ENCODE results near the gene MED1. TPM values are rescaled to one million over a fixed set of nuclear protein-coding genes. Genes with fewer than 3 reads are reported as not detected.
A peak's percentile ranks its signal among the peaks of the same experiment; 100 is the strongest.
"Not testable (repeated sequence)": the region's sequence is repeated elsewhere in the genome, so short reads cannot be mapped to it uniquely, and the experiment has no call there.

The MED1 gene, protein sequence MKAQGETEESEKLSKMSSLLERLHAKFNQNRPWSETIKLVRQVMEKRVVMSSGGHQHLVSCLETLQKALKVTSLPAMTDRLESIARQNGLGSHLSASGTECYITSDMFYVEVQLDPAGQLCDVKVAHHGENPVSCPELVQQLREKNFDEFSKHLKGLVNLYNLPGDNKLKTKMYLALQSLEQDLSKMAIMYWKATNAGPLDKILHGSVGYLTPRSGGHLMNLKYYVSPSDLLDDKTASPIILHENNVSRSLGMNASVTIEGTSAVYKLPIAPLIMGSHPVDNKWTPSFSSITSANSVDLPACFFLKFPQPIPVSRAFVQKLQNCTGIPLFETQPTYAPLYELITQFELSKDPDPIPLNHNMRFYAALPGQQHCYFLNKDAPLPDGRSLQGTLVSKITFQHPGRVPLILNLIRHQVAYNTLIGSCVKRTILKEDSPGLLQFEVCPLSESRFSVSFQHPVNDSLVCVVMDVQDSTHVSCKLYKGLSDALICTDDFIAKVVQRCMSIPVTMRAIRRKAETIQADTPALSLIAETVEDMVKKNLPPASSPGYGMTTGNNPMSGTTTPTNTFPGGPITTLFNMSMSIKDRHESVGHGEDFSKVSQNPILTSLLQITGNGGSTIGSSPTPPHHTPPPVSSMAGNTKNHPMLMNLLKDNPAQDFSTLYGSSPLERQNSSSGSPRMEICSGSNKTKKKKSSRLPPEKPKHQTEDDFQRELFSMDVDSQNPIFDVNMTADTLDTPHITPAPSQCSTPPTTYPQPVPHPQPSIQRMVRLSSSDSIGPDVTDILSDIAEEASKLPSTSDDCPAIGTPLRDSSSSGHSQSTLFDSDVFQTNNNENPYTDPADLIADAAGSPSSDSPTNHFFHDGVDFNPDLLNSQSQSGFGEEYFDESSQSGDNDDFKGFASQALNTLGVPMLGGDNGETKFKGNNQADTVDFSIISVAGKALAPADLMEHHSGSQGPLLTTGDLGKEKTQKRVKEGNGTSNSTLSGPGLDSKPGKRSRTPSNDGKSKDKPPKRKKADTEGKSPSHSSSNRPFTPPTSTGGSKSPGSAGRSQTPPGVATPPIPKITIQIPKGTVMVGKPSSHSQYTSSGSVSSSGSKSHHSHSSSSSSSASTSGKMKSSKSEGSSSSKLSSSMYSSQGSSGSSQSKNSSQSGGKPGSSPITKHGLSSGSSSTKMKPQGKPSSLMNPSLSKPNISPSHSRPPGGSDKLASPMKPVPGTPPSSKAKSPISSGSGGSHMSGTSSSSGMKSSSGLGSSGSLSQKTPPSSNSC (N-terminal part only)
- 27.4 TPM for total RNA-seq

DNA sequence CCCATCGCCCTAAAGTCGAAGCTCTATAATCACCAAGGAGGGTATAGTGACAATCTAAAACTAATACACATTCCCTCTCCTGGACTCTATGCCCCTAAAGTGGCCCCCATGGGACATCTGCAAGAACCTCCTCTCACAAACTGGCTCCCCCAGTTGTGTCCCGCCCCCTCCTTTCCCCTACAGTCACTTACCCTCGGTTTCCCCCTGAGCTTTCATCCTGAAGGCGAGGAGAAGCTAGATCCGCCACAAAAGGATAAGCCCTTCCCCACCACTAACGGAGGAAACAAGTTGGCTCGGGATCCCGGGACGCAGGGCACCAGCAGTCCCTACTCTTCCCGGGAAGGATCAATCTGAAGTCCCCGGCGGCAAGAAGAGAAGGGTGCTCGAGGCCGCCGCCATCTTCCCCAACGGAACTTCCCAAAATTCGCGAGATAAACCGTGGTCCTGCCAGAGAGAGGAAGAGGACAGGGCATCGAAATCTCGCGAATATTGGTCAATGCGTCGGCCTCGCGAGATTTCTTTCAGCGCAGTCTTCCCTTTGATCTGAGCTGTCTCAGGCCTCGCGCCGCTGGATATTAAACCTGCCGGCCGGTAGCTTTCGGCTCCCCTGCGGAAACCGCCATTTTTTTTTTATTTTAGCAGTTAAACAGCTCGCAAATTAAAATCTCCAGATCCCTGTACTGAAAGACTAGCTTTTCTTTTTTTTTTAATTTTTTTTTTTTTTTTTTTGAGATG lies at the start of gene MED1:
TSS of gene MED1 (minus strand) at position 417 of the 735 bp plus-strand sequence. CDS start at position 216, 201 bp downstream.
- peak; percentile 97 for DNase-seq (ENCODE audit: low spot score)

DNA sequence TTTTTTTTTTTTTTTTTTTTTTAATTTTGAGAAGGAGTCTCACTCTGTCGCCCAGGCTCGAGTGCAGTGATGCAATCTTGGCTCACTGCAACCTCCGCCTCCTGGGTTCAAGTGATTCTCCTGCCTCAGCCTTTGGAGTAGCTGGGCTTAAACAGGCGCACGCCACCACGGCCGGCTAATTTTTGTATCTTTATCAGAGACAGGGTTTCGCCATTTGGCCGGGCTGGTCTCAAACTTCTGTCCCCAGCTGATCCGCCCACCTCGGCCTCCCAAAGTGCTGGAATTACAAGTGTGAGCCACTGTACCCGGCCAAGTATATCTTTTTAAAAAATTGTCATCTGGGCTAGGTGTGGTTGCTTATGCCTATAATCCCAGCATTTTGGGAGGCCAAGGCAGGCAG lies 45.9 kb upstream of the MED1 start:
- not testable (repeated sequence) for DNase-seq (ENCODE audit: low spot score)

DNA sequence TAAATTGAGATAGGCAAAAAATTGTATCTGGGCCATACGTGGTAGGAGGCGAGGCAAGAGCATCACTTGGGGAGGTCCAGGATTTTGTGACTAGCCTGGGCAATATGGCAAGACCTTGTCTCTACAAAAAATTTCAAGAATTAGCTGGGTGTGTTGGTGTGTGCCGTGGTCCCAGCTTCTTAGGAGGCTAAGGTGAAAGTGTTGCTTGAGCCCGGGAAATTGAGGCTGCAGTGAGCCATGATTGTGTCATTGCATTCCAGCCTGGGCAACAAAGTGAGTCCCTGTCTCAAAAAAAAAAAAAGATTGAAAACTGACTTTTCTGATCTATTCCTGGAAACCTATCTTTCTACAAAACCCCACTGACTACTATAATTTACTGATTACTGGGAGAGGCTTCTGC lies 36.9 kb upstream of the MED1 start:
- DNase-seq (ENCODE audit: low spot score), result no peak

DNA sequence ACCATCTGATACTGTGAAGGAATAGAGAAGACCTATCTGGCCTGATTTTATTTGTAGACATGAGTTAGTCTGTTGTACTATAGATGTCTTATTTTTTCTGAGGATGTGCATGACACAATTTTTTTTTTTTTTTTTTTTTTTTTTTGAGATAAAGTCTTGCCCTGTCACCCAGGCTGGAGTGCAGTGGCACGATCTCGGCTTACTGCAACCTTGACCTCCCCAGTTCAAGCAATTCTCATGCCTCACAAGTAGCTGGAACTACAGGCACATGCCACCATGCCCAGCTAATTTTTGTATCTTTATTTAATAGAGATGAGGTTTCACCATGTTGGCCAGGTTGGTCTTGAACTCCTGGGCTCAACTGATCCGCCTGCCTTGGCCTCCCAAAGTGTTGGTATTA lies 36.4 kb upstream of the MED1 start:
- not testable (repeated sequence) for DNase-seq (ENCODE audit: low spot score)

DNA sequence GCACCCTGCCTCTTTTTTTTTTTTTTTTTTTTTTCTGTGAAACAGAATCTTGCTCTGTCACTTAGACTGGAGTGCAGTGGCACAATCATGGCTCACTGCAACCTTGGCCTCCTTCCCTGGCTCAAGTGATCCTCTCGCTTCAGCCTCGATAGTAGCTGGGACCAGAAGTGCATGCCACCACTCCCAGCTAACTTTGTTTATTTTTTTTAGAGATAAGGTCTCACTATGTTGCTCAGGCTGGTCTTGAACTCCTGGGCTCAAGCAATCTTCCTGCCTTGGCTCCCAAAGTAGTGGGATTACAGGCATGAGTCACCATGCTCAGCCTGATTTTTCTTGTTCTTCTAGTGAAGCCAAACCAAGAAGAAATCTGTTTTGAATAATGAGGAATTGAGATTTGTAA lies 35.2 kb upstream of the MED1 start:
- DNase-seq (ENCODE audit: low spot score), result no peak

DNA sequence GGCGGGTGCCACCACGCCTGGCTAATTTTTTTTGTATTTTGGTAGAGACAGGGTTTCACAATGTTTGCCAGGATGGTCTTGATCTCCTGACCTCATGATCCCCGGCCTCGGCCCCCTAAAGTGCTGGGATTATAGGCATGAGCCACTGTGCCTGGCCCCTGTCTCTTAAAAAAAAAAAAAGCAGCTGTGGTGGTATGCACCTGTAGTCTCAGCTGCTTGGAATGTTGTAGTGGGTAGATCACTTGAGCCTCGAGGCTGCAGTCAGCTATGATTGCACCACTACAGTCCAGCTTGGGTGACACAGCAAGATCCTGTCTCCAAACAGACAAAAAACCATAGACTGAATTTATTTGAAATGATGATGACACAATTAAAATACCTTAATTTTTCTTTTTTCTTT lies 34.5 kb upstream of the MED1 start:
- DNase-seq (ENCODE audit: low spot score), result no peak

DNA sequence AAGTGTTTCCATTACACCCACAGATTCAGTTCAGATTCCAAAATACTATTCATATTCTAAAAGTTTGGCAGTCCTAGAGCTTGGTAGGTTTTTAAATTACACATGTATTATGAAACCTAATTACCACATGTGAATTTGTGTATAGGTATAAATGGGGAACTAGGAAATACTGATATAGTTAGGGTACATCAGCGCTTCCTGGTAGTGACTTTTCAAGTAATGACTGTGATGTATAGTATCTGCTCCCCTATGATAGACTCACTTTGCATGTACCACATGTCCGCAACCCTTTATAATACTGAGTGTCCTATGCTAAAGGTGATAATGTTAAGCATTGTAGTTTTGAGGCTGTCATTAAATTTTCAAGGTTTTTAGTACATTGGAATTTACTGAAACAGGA lies 33.1 kb upstream of the MED1 start:
- no peak for DNase-seq (ENCODE audit: low spot score)

DNA sequence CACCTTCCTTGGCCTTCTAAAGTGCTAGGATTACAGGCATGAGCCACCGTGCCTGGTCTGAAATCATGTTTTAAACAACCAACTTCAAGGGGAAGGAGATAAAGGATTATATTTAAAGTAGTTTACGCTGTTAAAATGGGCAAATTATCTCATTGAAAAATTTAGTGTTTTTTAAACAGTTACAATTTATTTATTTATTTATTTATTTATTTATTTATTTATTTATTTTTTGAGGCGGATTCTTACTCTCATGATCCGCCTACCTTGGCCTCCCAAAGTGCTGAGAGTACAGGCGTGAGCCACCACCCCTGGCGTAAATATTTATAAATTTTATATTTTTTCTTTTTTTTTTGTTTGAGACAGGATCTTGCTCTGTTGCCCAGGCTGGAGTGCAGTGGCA lies 32.4 kb upstream of the MED1 start:
- DNase-seq (ENCODE audit: low spot score), result no peak

DNA sequence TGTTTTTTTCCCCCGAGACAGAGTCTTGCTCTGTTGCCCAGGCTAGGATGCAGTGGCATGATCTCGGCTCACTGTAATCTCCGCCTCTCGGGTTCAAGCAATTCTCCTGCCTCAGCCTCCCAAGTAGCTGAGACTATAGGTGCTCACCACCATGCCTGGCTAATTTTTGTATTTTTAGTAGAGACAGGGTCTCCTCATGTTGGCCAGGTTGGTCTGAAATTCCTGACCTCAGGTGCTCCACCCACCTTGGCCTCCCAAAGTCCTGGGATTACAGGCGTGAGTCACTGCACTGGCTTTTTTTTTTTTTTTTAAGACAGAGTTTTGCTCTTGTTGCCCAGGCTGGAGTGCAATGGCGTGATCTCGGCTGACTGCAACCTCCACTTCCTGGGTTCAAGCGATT lies 28.6 kb upstream of the MED1 start:
- DNase-seq (ENCODE audit: low spot score), result not testable (repeated sequence)

DNA sequence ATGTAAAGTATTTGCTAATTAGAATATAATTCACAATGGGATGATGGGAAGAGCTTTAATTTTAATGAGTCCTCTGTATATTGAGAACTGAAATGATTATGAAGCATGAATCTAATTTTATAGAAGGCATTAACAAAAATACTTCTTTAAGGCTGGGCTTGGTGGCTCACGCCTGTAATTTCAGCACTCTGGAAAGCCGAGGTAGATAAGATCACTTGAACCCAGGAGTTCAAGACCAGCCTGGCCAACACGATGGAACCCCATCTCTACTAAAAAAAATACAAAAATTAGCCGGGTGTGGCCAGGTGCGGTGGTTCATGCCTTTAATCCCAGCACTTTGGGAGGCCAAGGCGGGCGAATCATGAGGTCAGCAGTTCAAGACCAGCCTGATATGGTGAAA lies 22.2 kb upstream of the MED1 start:
- no peak for DNase-seq (ENCODE audit: low spot score)

DNA sequence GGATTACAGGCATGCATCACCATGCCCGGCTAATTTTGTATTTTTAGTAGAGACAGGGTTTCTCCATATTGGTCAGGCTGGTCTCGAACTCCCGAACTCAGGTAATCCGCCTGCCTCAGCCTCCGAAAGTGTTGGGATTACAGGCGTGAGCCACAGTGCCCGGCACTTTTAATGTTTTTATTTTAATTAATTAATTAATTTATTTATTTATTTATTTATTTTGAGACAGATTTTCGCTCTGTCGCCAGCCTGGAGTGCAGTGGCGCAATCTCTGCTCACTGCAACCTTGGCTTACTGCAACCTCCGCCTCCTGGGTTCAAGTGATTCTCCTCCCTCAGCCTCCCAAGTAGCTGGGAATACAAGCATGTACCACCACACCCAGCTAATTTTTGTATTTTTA lies 17.5 kb upstream of the MED1 start:
- not testable (repeated sequence) for DNase-seq (ENCODE audit: low spot score)

DNA sequence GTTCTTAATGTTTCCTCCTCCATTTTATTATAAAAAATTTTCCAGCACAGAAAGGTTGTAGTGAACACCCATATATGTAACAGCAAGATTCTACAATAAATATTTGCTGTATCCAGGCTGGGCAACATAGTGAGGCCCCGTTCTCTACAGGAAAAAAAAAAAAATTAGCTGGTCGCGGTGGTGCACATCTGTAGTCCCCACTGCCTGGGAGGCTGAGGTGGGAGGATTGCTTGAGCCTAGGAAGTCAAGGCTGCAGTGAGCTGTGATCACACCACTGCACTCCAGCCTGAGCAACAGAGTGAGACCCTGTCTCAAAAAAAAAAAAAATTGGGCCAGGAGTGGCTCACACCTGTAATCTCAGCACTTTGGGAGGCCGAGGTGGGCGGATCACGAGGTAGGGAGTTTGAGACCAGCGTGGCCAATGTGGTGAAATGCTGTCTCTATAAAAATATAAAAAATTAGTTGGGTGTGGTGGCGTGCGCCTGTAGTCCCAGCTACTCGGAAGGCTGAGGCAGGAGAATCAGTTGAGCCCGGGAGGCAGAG lies 13.6 kb upstream of the MED1 start:
- not testable (repeated sequence) for DNase-seq (ENCODE audit: low spot score)

DNA sequence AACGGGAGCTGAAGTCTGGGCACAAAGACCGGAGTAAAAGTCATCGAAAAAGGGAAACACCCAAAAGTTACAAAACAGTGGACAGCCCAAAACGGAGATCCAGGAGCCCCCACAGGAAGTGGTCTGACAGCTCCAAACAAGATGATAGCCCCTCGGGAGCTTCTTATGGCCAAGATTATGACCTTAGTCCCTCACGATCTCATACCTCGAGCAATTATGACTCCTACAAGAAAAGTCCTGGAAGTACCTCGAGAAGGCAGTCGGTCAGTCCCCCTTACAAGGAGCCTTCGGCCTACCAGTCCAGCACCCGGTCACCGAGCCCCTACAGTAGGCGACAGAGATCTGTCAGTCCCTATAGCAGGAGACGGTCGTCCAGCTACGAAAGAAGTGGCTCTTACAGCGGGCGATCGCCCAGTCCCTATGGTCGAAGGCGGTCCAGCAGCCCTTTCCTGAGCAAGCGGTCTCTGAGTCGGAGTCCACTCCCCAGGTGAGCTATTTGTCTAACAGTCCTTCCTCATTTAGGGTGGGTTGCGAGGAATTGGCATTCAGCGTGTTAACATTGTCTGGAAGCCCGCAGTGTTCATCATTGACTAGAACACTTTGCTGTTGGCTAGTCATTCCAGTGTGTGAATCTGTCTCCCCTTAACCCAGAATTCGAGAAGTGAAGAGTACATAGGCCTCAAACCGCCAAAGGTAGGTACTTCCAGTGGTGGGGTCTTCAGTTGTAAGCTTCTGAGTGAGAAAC lies 11.7 kb upstream of the MED1 start:
- no peak for DNase-seq (ENCODE audit: low spot score)

DNA sequence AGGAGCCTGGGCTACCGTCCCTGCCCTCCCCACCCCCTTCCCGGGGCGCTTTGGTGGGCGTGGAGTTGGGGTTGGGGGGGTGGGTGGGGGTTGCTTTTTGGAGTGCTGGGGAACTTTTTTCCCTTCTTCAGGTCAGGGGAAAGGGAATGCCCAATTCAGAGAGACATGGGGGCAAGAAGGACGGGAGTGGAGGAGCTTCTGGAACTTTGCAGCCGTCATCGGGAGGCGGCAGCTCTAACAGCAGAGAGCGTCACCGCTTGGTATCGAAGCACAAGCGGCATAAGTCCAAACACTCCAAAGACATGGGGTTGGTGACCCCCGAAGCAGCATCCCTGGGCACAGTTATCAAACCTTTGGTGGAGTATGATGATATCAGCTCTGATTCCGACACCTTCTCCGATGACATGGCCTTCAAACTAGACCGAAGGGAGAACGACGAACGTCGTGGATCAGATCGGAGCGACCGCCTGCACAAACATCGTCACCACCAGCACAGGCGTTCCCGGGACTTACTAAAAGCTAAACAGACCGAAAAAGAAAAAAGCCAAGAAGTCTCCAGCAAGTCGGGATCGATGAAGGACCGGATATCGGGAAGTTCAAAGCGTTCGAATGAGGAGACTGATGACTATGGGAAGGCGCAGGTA lies 11.0 kb upstream of the MED1 start:
- DNase-seq (ENCODE audit: low spot score), result peak; percentile 11

DNA sequence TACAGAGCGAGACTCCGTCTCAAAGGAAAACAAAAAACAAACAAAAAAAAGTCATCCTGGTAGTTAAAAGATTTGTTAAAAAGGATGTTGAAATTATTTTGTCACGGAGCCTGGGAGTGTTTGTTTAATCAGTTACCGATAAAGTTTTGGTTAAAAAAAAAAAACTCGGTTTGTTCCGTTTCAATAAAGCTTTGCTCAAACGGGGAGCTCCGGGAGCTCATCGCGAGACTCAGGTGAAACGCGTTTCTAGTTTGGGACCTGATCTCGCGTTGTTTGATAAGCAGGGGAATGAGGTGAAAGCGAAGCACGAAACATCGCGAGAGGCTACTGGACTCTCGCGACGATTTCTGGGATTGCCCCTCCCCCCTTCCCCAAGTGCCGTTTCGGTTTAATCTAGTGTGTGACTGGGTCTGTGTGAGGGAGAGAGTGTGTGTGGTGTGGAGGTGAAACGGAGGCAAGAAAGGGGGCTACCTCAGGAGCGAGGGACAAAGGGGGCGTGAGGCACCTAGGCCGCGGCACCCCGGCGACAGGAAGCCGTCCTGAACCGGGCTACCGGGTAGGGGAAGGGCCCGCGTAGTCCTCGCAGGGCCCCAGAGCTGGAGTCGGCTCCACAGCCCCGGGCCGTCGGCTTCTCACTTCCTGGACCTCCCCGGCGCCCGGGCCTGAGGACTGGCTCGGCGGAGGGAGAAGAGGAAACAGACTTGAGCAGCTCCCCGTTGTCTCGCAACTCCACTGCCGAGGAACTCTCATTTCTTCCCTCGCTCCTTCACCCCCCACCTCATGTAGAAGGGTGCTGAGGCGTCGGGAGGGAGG lies 10.3 kb upstream of the MED1 start, which contains the start of gene CDK12:
TSS of gene CDK12 (plus strand) at position 374 of the 813 bp plus-strand sequence. CDS start 586 bp downstream, outside the sequence.
- peak; percentile 99 for DNase-seq (ENCODE audit: low spot score)

DNA sequence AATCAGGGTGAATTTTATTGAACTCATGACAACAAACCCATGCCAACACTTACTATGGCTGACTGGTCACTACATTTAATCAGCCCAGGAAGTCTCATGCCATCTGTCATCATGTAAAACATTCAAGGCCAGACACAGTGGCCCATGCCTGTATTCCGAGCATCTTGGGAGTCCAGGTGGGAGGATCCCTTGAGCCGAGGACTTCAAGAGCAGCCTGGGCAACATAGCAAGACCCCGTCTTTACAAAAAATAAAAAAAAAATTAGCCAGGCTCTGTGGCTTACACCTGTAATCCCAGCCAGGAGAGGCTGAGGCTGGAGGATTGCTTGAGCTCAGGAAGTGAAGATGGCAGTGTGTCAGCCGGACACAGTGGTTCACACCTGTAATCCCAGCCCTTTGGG lies 4.9 kb upstream of the MED1 start:
- DNase-seq (ENCODE audit: low spot score), result no peak

DNA sequence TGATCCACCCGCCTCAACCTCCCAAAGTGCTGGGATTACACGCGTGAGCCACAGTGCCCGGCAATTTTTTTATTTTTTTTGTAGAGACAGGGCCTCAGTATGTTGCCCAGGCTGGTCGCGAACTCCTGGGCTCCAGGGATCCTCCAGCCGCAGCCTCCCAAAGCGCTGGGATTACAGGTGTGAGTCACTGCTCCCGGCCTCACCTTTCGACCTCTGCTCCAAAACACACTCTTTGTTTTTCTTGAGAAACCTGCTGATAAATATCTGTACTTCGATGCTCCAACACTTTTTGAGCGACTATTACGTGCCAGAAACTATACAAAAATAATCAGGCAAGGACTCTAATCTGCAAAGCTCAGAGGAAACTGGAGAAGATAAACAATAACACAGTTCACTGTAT lies 1.0 kb downstream of the MED1 start:
- no peak for DNase-seq (ENCODE audit: low spot score)

DNA sequence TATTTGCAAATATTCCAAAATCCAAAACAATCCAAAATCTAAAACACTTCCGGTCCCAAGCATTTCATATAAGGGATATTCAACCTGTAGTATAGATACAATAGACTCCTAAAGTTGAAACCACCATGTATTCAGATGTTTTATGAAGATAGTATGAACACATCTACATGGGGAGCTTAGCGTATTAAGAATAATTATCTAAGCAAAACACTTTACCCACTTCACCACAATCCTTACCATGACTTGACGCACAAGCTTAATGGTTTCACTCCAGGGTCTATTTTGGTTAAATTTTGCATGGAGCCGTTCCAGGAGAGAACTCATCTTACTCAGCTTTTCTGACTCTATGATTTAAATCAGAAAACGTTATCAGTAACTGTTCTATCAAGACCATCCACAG lies 3.5 kb downstream of the MED1 start:
- DNase-seq (ENCODE audit: low spot score), result no peak

DNA sequence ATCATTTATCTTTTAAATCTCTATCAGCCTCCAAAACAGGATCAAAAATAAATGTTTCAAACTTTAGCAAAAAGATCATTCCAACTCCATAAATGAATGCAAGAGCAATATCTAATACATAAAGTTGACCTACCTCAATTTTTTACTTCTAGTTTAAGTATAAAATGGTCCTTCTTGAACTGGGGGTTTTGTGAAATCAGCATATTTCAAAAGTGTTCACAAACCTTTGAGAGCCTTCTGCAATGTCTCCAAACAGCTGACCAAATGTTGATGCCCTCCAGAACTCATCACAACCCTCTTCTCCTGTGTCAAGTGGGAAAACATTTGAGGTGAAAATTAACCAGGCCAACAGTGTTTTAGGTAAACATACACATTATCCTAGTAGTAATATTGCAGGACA lies 7.7 kb downstream of the MED1 start:
- no peak for DNase-seq (ENCODE audit: low spot score)

Measured in mucosa of gallbladder (tissue), 1 donor.